Activated CD4-positive, CD25-positive, alpha-beta regulatory T cell treated with anti-CD3 and anti-CD28 coated beads, Interleukin-2, amount 50 U/mL, for 24 hours (primary cell): ENCODE results near the gene TIAM2.
"Not testable (repeated sequence)": the region's sequence is repeated elsewhere in the genome, so short reads cannot be mapped to it uniquely, and the experiment has no call there.

Experiments
- ATAC-seq, 2 donors: fragments of 150-1000 bp; cut with Tn5 transposase; one replicate each; pipeline ENCODE4 v1.10.0; 2021; ENCODE audit warnings: mild to moderate bottlenecking in 1 of 2, moderate library complexity in 1 of 2

The TIAM2 gene

GRCh38 chr6:154995254-154996015 lies at the start of gene TIAM2:
TSS of gene TIAM2 (plus strand) at chr6:154995315. CDS start at chr6:155129224, 133,909 bp downstream.
- ATAC-seq, result peak; percentile 24 to 25

- no peak for ATAC-seq
Measured at GRCh38 chr6:154950979-154951344, 44.2 kb upstream of the TIAM2 start.

GRCh38 chr6:154951345-154952200 lies 43.5 kb upstream of the TIAM2 start:
- ATAC-seq, result no peak

DNA sequence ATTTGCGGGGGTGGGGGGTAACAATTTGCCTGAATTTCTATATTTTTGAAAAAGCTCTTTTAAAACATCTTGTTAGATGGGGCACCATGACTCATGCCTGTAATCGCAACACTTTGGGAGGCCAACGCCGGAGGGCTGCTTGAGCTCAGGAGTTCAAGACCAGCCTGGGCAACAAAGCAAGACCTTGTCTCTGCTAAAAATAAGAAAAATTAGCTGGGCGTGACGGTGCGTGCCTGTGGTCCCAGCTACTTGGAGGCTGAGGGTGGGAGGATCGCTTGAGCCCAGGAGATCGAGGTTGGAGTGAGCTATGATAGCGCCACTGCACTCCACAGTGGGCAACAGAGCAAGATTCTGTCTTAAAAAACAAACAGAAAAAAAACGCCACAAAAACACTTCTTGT lies 41.5 kb upstream of the TIAM2 start:
- no peak for ATAC-seq

GRCh38 chr6:154954347-154954746 lies 40.8 kb upstream of the TIAM2 start:
- no peak for ATAC-seq

DNA sequence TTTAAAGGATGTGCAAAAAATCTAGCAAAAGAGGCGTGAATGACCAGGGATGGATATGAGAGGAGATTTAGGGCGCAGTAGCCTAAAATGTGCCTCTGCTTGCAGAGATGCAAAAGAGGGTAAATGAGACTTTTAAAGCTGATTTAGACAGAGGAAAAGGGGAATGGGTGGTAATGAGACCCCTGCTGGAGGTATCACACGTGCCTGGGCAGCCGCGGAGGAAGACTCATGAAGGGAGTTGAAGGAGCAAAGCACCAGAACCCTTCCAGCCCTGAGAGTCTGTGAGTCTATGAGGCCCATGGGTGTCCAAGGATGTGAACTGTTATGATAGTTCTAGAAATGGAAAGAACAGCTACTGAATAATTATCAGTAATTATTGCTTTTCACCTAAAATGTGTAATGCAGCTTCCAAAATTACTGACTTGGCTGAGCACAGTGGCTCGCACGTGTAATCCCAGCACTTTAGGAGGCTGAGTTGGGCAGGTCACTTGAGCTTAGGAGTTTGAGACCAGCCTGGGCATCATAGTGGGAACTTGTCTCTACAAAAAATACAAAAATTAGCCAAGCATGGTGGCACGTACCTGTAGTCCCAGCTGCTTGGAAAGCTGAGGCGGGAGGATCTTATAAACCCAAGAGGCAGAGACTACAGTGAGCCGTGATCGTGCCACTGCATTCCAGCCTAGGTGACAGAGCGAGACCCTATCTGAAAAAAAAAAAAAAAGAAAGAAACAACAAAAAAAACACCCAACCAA lies 38.2 kb upstream of the TIAM2 start:
- ATAC-seq, result no peak

- ATAC-seq, result no peak
Measured at GRCh38 chr6:154958469-154958868, 36.6 kb upstream of the TIAM2 start.

DNA sequence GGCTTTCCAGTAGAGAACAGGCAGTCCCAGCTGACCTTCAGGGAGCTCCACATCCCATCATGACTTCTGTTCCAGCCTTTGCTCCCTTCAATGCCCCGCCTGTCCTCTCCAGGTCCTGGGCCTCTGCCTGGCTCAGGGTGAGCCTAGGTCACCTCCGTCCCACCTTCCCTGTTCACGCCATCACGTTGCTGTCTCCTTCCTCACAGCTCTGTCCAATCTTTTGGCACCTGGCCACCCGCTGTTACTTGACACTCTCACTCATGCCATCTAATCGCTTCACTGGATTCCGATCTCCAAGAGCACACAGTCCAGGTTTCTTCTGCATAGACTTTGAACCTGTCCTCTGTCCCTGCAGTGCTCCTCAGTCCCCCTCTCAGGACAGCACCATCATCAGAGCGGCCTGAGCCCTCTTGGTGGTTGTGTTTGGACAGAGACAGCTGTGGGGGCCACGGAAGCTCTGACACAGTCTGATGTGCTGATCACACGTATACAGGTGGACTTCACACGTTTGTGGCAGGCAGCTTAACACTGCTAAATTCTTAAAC lies 34.7 kb upstream of the TIAM2 start:
- ATAC-seq, result no peak

DNA sequence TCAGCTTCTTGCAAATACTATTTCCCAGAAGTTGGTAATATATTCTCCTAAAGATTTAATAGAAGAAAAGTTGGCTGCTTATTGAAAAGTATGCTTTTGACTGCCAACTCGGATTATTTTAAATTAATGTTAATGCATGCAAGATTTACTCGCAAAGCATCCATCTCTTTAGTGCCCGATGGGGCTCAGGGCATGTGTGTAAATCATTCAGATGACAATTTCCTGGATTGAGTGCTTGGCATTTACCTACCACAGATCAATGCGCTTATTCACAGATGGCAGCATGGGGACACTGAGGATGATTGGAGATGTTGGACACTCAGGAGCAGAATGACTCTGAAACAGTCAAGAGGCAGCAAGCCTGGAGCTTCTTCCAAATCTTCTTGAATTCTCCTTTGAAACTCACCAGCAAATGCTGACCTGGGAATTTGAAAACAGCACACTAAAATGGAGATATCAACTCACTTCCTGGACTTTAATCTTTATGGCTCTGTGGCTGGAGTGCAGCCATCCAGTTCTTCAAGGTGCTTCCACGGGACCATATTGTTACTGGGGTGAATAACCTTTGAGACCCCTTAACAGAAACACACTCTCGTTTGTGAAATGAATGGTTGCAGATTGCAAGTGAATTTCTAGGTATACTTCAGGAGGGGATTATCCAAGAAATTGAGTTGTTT lies 34.1 kb upstream of the TIAM2 start:
- no peak for ATAC-seq

- ATAC-seq, result no peak
Measured at GRCh38 chr6:154962753-154963152, 32.4 kb upstream of the TIAM2 start.

- not testable (repeated sequence) for ATAC-seq
Measured at GRCh38 chr6:154966065-154966770, 28.9 kb upstream of the TIAM2 start.

DNA sequence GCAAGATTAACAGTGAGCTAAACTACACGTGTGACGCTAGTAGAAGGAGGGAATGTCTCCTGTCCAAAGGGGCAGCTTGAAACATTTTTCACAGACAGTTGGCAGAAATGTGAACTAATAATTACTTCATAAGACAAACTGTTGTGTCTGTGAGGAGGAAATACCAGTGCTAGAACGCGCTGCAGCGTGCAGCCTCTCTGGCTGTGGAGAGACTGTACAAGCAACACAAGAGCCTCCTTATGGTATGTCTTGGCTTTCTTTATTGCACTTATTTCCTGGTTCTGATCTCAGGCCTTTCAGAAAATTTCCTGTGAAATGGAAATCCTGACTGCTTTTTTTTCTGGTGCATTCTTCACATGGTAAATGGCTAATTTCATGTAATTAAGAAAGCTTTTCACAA lies 25.3 kb upstream of the TIAM2 start:
- no peak for ATAC-seq

DNA sequence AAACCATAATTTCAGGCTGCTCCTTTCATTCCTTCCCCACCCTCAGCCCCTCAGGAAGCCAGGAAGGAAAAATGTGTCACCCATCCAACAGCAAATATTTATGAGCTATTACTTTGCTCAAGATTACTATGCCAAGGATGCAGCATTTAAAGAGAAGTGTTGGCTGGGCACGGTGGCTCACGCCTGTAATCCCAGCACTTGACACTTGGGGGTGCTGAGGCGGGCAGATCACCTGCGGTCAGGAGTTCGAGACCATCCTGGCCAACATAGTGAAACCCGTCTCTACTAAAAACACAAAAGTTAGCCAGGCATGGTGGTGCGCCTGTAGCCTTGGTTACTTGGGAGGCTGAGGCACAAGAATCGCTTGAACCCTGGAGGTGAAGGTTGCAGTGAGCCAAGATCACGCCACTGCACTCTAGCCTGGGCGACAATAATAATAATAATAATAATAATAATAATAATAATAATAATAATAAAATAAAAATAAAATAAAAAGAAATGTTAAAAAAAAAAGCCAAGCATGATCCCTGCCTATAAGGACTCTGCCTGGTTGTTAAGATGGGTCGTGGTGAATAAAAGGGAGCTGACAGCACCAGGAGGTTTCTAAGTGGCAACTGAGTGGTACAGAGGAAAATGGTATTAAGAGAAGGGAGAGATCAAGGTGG lies 20.5 kb upstream of the TIAM2 start:
- ATAC-seq, result no peak

DNA sequence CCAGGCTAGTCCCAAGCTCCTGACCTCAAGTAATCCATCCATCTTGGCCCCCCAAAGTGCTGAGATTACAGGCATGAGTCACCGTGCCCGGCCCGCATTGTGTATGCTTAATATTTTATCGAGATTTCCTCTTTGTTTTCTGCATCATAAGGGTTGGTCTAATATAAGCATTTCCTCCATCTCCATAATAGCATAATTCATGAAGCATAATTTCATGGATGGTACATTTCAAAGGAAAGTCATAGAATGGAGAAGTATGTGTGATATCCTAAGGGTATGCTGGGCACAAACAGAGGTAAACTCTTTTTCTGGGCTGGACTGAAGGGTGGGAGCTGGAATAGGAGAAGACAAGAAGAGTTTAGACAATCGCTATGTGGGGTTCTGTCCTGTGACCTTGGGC lies 17.5 kb upstream of the TIAM2 start:
- ATAC-seq, result no peak

DNA sequence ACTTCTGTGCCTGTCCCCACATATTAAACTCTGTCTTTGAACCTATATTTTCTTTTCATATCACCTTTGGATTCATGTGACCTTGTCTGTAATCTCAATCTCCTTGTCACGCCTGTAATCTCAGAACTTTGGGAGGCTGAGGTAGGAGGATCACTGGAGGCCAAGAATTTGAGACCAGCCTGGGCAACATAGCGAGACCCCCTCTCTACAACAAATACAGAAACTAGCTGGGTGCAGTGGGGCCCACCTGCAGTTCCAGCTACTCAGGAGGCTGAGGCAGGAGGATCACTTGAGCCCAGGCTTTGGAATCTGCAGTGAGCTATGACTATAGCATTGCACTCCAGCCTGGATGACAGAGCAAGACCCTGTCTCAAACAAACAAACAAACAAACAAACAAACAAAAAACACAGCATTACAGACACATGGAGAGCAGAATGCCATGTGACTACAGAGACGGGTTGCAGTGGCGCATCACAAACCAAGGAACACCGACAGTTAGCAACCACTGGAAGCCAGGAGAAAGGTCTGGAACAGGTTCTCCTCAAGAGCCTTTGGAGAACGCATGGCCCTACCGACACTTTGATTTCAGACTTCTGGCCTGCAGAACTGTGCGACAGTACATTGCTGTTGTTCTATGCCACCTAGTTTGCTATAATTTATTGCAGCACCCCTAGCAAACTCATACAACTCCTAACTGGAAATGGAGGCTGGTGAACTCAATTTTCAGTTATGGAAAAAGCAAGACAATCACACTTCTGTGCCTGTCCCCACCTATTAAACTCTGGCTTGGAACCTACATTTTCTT lies 14.6 kb upstream of the TIAM2 start:
- ATAC-seq, result no peak

DNA sequence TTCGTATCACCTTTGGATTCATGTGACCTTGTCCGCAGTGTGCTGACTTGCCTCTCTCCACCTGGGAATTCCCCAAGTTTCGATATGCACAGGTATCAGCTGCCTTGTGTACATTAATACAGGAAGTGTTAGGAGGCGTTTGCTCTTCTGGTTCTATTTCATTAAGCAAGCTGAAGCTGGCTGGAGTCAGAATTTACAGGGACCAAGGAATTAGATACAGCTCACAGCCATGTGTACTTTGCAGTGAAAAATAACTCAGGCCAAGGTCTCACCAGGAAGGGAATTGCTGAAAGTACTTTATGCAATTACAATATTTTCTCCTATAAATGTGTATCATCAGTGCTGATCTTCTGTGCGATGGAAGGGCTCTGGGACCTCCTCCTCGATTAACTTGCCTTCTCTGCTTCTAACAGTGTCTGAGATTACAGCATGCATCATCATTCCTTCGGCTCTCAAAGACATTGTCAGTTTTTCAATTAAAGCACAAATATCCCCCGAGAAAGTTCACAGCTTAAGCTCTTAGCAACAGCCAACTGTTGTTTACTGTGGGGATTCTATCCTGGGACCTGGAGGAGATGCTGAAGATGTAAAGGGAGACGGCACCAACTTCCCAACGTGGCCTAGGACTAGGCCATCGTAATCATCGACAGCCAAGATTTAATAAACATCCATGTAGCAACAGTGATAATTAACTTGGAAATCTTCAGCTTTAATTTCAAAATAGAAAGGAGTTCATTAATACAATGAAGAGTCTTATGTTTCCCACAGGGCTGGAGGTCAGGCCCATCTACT lies 13.8 kb upstream of the TIAM2 start:
- ATAC-seq, result peak in 1 of 2 donors; percentile 60

- ATAC-seq, result no peak
Measured at GRCh38 chr6:154984146-154984545, 11.0 kb upstream of the TIAM2 start.

- no peak for ATAC-seq
Measured at GRCh38 chr6:154986787-154987235, 8.3 kb upstream of the TIAM2 start.

GRCh38 chr6:154989448-154989847 lies 5.7 kb upstream of the TIAM2 start:
- ATAC-seq, result no peak
